K562 (cell line): ENCODE data around the gene APIP. TPM values are rescaled to one million over a fixed set of nuclear protein-coding genes. Genes with fewer than 3 reads are reported as not detected.

Experiments
- ATAC-seq: fragments of 200-7000 bp; cut with Tn5 transposase; 3 replicates; pipeline ENCODE4 v1.9.1; 2020; ENCODE audit warnings: moderate library complexity
- BruUV-seq: library from RNA; stranded (reverse); fragments of 400-500 nt; replicated peaks from 2 replicates; lab custom pipeline; 2021; lab: Mats Ljungman, UMichigan
- CTCF ChIA-PET: fragments of 300-600 bp; formaldehyde crosslinking; extraction: SDS; loops from one replicate; lab custom pipeline; 2021; ENCODE audit warnings: low intra/inter-chr PET ratio; lab: Yijun Ruan, JAX
- POLR2A ChIA-PET: fragments of 300-600, 350-650 bp; sonication (Branson Sonifier 250); formaldehyde crosslinking; extraction: SDS; loops from one replicate; lab custom pipeline; 2021; ENCODE audit warnings: antibody characterized with exemption, inconsistent platforms; lab: Yijun Ruan, JAX
- DNase-seq, 4 experiments: peaks; one replicate each; pipeline versions ENCODE4 v3.0.0 to v3.0.0-alpha.2; 2011 to 2018; ENCODE audit warnings: low spot score in 3 of 4, mixed read lengths in 3 of 4; ENCODE audit errors: extremely low read depth in 1 of 4
- FAIRE-seq: peaks from 2 replicates; lab custom pipeline; 2011; peaks lifted over from hg19 to GRCh38; lab: Jason Lieb, UNC
- H2AFZ ChIP-seq: 2 replicates; pipeline ENCODE4 v1.6.0; 2011; ENCODE audit warnings: low read depth, low read length, control low read depth, inconsistent platforms
- H3K27ac ChIP-seq: fragments of 200-600 bp; 3 replicates; pipeline ENCODE4 v1.8.0; 2011; ENCODE audit warnings: low read depth, mild to moderate bottlenecking, control low read depth, inconsistent platforms, low read length, moderate library complexity, mixed read lengths; ENCODE audit errors: extremely low read depth
- H3K27me3 ChIP-seq, 2 experiments: fragments of 300-600 bp in 1 of 2; 2 replicates in 1 of 2; 3 replicates in 1 of 2; pipeline versions ENCODE4 v1.6.0 to v1.8.0; 2011; ENCODE audit warnings: inconsistent platforms in 2 of 2, low read length in 2 of 2, mild to moderate bottlenecking in 1 of 2, mixed read lengths in 1 of 2, moderate library complexity in 1 of 2; ENCODE audit not compliant: control insufficient read depth in 2 of 2, insufficient read depth in 2 of 2
- H3K36me3 ChIP-seq: fragments of 300-600 bp; 3 replicates; pipeline ENCODE4 v1.8.0; 2011; ENCODE audit warnings: mild to moderate bottlenecking, low read length, inconsistent platforms; ENCODE audit not compliant: control insufficient read depth, insufficient read depth
- H3K4me1 ChIP-seq, 2 experiments: fragments of 200-600 bp in 1 of 2; replicated peaks in 1 of 2; 2 replicates in 1 of 2; 3 replicates in 1 of 2; pipeline versions ENCODE4 v1.5.1 to v1.8.0; 2011; ENCODE audit warnings: inconsistent platforms in 2 of 2, low read length in 2 of 2, mild to moderate bottlenecking in 1 of 2, mixed read lengths in 1 of 2, moderate library complexity in 1 of 2; ENCODE audit not compliant: control insufficient read depth in 2 of 2, insufficient read depth in 2 of 2
- H3K4me2 ChIP-seq: 2 replicates; pipeline ENCODE4 v1.6.1; 2011; ENCODE audit warnings: low read length, control low read depth, inconsistent platforms, mixed read lengths; ENCODE audit not compliant: insufficient read depth
- H3K4me3 ChIP-seq: fragments of 200-600 bp; sonication (generic), shearing (Covaris generic); 2 replicates; pipeline ENCODE4 v1.5.1; 2016; ENCODE audit warnings: control low read depth, inconsistent platforms
- H3K79me2 ChIP-seq: fragments of 200-600 bp; 3 replicates; pipeline ENCODE4 v1.8.0; 2011; ENCODE audit warnings: low read length, inconsistent platforms; ENCODE audit not compliant: control insufficient read depth, insufficient read depth
- H3K9ac ChIP-seq, 2 experiments: 2 replicates each; pipeline versions ENCODE4 v1.6.0 to v1.6.1; 2011; ENCODE audit warnings: low read depth in 2 of 2, low read length in 2 of 2, control low read depth in 1 of 2, inconsistent platforms in 1 of 2, mild to moderate bottlenecking in 1 of 2, mixed read lengths in 1 of 2; ENCODE audit not compliant: insufficient read depth in 1 of 2
- H3K9me1 ChIP-seq: one replicate; pipeline ENCODE4 v1.6.0; 2011; ENCODE audit warnings: inconsistent platforms, mild to moderate bottlenecking, low read length, moderate library complexity; ENCODE audit not compliant: control insufficient read depth, insufficient read depth
- H3K9me3 ChIP-seq: replicated peaks from 2 replicates; pipeline ENCODE4 v1.5.1; 2011; ENCODE audit warnings: low read depth, low read length, inconsistent platforms; ENCODE audit not compliant: control insufficient read depth, insufficient read depth
- H4K20me1 ChIP-seq: replicated peaks from 2 replicates; pipeline ENCODE4 v1.6.1; 2011; ENCODE audit warnings: low read length, inconsistent platforms, mixed read lengths; ENCODE audit not compliant: control insufficient read depth, insufficient read depth
- BCOR ChIP-seq: fragments of 450-650 bp; IDR thresholded peaks from 2 replicates; pipeline ENCODE4 v1.6.1; 2016
- CBX5 ChIP-seq: IDR thresholded peaks from 2 replicates; pipeline ENCODE4 v1.6.1; 2014; ENCODE audit warnings: low read depth, borderline replicate concordance
- CREM ChIP-seq: IDR thresholded peaks from 2 replicates; pipeline ENCODE4 v1.6.1; 2014; ENCODE audit warnings: antibody characterized with exemption, low read depth
- FOXK1 ChIP-seq: sonication (generic); formaldehyde crosslinking; IDR thresholded peaks from 2 replicates; pipeline ENCODE4 v1.8.0; 2022; ENCODE audit warnings: missing genetic modification reagents, mild to moderate bottlenecking, borderline replicate concordance
- HDAC6 ChIP-seq: IDR thresholded peaks from 2 replicates; pipeline ENCODE4 v1.6.1; 2012; ENCODE audit warnings: low read depth, mild to moderate bottlenecking, control low read depth, inconsistent platforms, low read length, moderate library complexity
- NCOA4 ChIP-seq: fragments of 450-650 bp; IDR thresholded peaks from 2 replicates; pipeline ENCODE4 v1.6.1; 2018; ENCODE audit warnings: mild to moderate bottlenecking; ENCODE audit not compliant: partially characterized antibody
- NFXL1 ChIP-seq: fragments of 450-650 bp; formaldehyde crosslinking; IDR thresholded peaks from 2 replicates; pipeline ENCODE4 v1.4.0; 2021; ENCODE audit warnings: mild to moderate bottlenecking
- RBM22 ChIP-seq: fragments of 200-400 bp; formaldehyde crosslinking; IDR thresholded peaks from 2 replicates; pipeline ENCODE4 v1.6.1; 2018; ENCODE audit warnings: low read length, low read depth; ENCODE audit not compliant: poor library complexity, severe bottlenecking
- TAL1 ChIP-seq: fragments of 450-650 bp; IDR thresholded peaks from 2 replicates; pipeline ENCODE4 v1.6.1; 2016; ENCODE audit warnings: mild to moderate bottlenecking
- TBP ChIP-seq: optimal IDR thresholded peaks from 2 replicates; pipeline ENCODE3; 2011; ENCODE audit warnings: low read depth, low read length, improper control_type of control experiment
- ZNF232 ChIP-seq: sonication (generic); formaldehyde crosslinking; IDR thresholded peaks from 2 replicates; pipeline ENCODE4 v1.8.0; 2022; ENCODE audit warnings: mild to moderate bottlenecking, missing genetic modification reagents
- ZNF699 ChIP-seq: fragments of 250-450 bp; sonication (Bioruptor Pico); IDR thresholded peaks from 2 replicates; pipeline ENCODE4 v1.8.0; 2021; ENCODE audit warnings: mild to moderate bottlenecking, moderate library complexity; ENCODE audit not compliant: insufficient replicate concordance
- WGBS: fragments of 100-300 bp; shearing (Covaris generic); methylation state at CpG from one replicate; pipeline ENCODE4 v1.1.6; 2016; ENCODE audit warnings: low coverage, mixed read lengths; ENCODE audit not compliant: insufficient coverage; ENCODE audit errors: missing lambda C conversion rate; 5-methylcytosine and 5-hydroxymethylcytosine counted together
- in situ Hi-C: fragments of 300-500 bp; cut with MboI; formaldehyde crosslinking; loops from 4 replicates; pipeline ENCODE4 v1.15.0; 2018; ENCODE audit warnings: inconsistent platforms, mixed read lengths
- intact Hi-C: fragments of 100-400 bp; cut with micrococcal nuclease; formaldehyde crosslinking; loops from 2 replicates; pipeline ENCODE4 v1.14.2; 2022
- polyA plus RNA-seq, 8 experiments: library from polyadenylated mRNA; depleted of rRNA in 4 of 8; stranded (reverse) in 5 of 8; unstranded in 3 of 8; fragments of >200 nt; fragmentation: Nextera tagmentation in 2 of 8; fragmentation: Illumina TruSeq in 1 of 8; extraction: Ambion mirVana in 2 of 8; extraction: Trizol in 1 of 8; gene quantifications; 2 replicates each; pipeline versions ENCODE4 v1.2.1 to v1.2.3, GENCODE V29; 2011 to 2014; ENCODE audit warnings: inconsistent platforms in 1 of 8, missing spikeins in 1 of 8
- total RNA-seq, 7 experiments: library from RNA; depleted of rRNA in 6 of 7; stranded (reverse); fragments of >200 nt in 6 of 7; fragmentation: Illumina TruSeq in 2 of 7; extraction: Trizol in 2 of 7; gene quantifications; 2 replicates each; pipeline versions ENCODE4 v1.2.1 to v1.2.3, GENCODE V29; 2011 to 2021; ENCODE audit warnings: low replicate concordance in 1 of 7
- TF ChIP-seq, protein P1 (sequence below): fragments of 450-650 bp; IDR thresholded peaks from 2 replicates; pipeline ENCODE4 v1.7.0; 2016; ENCODE audit warnings: borderline replicate concordance
- TF ChIP-seq, protein P2 (sequence below): fragments of 450-650 bp; formaldehyde crosslinking; IDR thresholded peaks from 2 replicates; pipeline ENCODE4 v1.4.0; 2022; ENCODE audit warnings: missing genetic modification characterization
- TF ChIP-seq, protein P3 (sequence below): sonication (generic); formaldehyde crosslinking; IDR thresholded peaks from 2 replicates; pipeline ENCODE4 v1.8.1; 2022; ENCODE audit warnings: missing genetic modification reagents
- TF ChIP-seq, protein P4 (sequence below): fragments of 450-650 bp; IDR thresholded peaks from 2 replicates; pipeline ENCODE4 v1.6.1; 2016; ENCODE audit warnings: mild to moderate bottlenecking

The APIP gene
- total and polyA plus RNA-seq, 9 of the 15 experiments (the other 6 are each of a cell fraction or from before 2014, with no cell fraction given) = 63.7 to 110 (median 82.8) TPM

DNA sequence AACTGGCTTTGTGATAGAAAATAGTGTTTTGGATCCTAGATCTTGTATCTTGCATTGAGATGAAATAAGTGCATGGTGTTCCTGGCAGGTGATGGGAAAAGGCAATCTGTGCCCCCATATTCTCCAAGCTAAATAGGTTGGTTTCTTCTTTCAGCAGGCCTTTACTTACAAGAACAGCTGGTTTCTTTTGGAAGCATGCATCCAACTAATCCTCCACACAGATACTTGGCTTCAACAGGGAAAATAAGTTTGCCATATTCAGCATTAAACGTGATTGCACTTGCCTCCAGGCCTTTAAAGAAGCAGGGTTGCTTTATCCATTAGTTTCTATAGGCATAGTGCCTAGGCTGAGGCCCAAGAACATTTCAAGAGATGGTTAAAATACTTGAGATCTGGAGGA is 59.9 kb downstream of the APIP start:
- intact Hi-C loops = no loop called here

More for the DNA sequence above, 59.9 kb downstream of the APIP start:
- in situ Hi-C loops = no loop called here
- no TSS peak for BruUV-seq
- Histone ChIP-seq H3K27me3 (no peaks in the 10 kb centered on the region), H3K9me1 (no peaks in the 10 kb centered on the region), H3K4me2 (no peak overlapping the region), H3K27ac (no peak overlapping the region), H3K4me3 (no peak overlapping the region), H3K79me2 (no peaks in the 10 kb centered on the region), H2AFZ (no peak overlapping the region), H3K9ac (no peak overlapping the region), H4K20me1 (no peaks in the 10 kb centered on the region), H3K4me1 (no peaks in the 10 kb centered on the region; a peak in 1 of 5 replicates), H3K9me3 (no peaks in the 10 kb centered on the region), H3K36me3 (no peaks in the 10 kb centered on the region)
- ATAC-seq = no peak
- POLR2A ChIA-PET = interaction anchor here (0.7 to 1.2 kb wide), 2 partner anchors 14 to 270 kb away, joined by 3 to 6 read pairs; no protein-coding TSS in a partner anchor
- TF ChIP-seq, protein P1, sequence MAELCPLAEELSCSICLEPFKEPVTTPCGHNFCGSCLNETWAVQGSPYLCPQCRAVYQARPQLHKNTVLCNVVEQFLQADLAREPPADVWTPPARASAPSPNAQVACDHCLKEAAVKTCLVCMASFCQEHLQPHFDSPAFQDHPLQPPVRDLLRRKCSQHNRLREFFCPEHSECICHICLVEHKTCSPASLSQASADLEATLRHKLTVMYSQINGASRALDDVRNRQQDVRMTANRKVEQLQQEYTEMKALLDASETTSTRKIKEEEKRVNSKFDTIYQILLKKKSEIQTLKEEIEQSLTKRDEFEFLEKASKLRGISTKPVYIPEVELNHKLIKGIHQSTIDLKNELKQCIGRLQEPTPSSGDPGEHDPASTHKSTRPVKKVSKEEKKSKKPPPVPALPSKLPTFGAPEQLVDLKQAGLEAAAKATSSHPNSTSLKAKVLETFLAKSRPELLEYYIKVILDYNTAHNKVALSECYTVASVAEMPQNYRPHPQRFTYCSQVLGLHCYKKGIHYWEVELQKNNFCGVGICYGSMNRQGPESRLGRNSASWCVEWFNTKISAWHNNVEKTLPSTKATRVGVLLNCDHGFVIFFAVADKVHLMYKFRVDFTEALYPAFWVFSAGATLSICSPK = no peak
- TF ChIP-seq CBX5 (no peak), CREM (no peak), NCOA4 (no peak), FOXK1 (CRISPR knock-in tag) (no peak), HDAC6 (no peak), NFXL1 (CRISPR knock-in tag) (no peak), RBM22 (no peak), ZNF232 (CRISPR knock-in tag) (no peak), TBP (no peak), TAL1 (no peak), BCOR (no peak), ZNF699 (CRISPR knock-in tag) (no peak)
- TF ChIP-seq, protein P2, sequence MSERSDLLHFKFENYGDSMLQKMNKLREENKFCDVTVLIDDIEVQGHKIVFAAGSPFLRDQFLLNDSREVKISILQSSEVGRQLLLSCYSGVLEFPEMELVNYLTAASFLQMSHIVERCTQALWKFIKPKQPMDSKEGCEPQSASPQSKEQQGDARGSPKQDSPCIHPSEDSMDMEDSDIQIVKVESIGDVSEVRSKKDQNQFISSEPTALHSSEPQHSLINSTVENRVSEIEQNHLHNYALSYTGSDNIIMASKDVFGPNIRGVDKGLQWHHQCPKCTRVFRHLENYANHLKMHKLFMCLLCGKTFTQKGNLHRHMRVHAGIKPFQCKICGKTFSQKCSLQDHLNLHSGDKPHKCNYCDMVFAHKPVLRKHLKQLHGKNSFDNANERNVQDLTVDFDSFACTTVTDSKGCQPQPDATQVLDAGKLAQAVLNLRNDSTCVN (CRISPR knock-in tag) = no peak
- TF ChIP-seq, protein P3, sequence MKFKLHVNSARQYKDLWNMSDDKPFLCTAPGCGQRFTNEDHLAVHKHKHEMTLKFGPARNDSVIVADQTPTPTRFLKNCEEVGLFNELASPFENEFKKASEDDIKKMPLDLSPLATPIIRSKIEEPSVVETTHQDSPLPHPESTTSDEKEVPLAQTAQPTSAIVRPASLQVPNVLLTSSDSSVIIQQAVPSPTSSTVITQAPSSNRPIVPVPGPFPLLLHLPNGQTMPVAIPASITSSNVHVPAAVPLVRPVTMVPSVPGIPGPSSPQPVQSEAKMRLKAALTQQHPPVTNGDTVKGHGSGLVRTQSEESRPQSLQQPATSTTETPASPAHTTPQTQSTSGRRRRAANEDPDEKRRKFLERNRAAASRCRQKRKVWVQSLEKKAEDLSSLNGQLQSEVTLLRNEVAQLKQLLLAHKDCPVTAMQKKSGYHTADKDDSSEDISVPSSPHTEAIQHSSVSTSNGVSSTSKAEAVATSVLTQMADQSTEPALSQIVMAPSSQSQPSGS = no peak
- TF ChIP-seq, protein P4, sequence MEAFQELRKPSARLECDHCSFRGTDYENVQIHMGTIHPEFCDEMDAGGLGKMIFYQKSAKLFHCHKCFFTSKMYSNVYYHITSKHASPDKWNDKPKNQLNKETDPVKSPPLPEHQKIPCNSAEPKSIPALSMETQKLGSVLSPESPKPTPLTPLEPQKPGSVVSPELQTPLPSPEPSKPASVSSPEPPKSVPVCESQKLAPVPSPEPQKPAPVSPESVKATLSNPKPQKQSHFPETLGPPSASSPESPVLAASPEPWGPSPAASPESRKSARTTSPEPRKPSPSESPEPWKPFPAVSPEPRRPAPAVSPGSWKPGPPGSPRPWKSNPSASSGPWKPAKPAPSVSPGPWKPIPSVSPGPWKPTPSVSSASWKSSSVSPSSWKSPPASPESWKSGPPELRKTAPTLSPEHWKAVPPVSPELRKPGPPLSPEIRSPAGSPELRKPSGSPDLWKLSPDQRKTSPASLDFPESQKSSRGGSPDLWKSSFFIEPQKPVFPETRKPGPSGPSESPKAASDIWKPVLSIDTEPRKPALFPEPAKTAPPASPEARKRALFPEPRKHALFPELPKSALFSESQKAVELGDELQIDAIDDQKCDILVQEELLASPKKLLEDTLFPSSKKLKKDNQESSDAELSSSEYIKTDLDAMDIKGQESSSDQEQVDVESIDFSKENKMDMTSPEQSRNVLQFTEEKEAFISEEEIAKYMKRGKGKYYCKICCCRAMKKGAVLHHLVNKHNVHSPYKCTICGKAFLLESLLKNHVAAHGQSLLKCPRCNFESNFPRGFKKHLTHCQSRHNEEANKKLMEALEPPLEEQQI = no peak
- WGBS = 17% methylated on average over 1 of the region's 1 CpG
- DNase-seq = no peak
- no peak for FAIRE-seq
- CTCF ChIA-PET = interaction anchor here (1.2 kb wide), 1 partner anchor 270 kb away, joined by 5 read pairs; no protein-coding TSS in a partner anchor
